ENCODE measurements around the gene BARX1. TPM values are rescaled to one million over a fixed set of nuclear protein-coding genes. Genes with fewer than 3 reads are reported as not detected.

Gene BARX1
- total and polyA plus RNA-seq, 9 of the 15 experiments (the other 6 are each of a cell fraction or from before 2014, with no cell fraction given) = 0.11 to 0.14 TPM; not detected in 7

DNA sequence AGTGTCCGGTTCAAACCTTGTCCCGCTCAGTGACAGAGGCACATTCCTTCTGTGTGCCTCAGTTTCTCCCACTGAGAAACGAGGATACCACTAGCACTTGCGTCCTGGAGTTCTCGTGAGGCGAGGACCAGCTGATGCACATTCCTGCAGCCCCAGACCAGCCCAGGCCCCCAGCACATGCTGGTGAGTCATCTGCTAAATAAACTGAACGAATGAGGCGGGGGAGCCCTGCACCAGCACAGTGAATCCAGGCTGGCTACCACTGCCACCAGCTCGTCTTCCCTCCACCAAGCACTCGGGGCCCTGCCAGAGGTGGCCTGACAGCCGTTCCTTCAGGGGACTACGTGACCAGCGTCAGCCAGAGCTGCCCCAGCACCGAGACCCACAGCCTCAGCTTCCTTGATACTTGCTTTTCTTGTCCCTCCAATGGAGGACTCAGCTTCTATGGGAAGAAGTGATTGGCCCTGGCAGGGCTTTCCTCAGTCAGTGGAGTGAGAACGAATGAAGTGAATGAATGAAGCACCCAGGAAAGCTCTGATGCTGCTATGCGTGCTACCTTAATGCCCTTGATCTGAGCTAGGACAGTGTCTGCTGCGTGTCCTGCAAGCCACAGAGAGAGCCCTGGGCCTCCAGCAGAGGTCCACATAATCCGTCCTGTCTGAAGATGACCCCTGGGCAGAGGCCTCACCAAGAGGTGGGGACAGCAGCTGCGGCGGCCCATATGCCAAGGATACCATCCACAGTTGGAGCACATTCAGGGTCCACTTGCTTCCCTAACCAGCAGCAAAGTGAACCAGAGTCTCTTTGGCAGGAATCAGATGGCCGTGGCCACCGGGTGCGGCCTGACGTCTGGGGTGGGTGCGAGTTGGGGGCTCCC is 13.5 kb upstream of the BARX1 start:
- Histone ChIP-seq H3K4me1 (replicated peaks in 1 of 2; ENCODE audit: control insufficient read depth in 2 of 2, insufficient read depth in 2 of 2, low read length in 2 of 2) (peaks cover 0 to 3% of the 10 kb centered on the region in 2 experiments; a peak in 2 of 5 replicates), H3K27ac (ENCODE audit: extremely low read depth, low read depth, low read length) (no peak overlapping the region), H3K4me3 (no peak overlapping the region), H3K4me2 (ENCODE audit: insufficient read depth, low read length) (no peak overlapping the region), H3K36me3 (ENCODE audit: control insufficient read depth, insufficient read depth, low read length) (no peaks in the 10 kb centered on the region), H2AFZ (ENCODE audit: low read depth, low read length) (no peak overlapping the region), H3K9ac (ENCODE audit: insufficient read depth in 1 of 2, low read depth in 2 of 2, low read length in 2 of 2) (no peak overlapping the region), H3K9me1 (ENCODE audit: control insufficient read depth, insufficient read depth, low read length) (no peaks in the 10 kb centered on the region), H3K27me3 (ENCODE audit: control insufficient read depth in 2 of 2, insufficient read depth in 2 of 2, low read length in 2 of 2) (peaks cover 0 to 20% of the 10 kb centered on the region in 2 experiments; a peak in 2 of 5 replicates), H4K20me1 (replicated peaks; ENCODE audit: control insufficient read depth, insufficient read depth, low read length) (0 out of 2 replicates have a peak, but pooled peaks cover 5% of the 10 kb centered on the region), H3K9me3 (replicated peaks; ENCODE audit: control insufficient read depth, insufficient read depth, low read depth, low read length) (no peaks in the 10 kb centered on the region), H3K79me2 (ENCODE audit: control insufficient read depth, insufficient read depth, low read length) (no peaks in the 10 kb centered on the region)
- BruUV-seq (replicated peaks) = no TSS peak
- peak in 1 of 4 experiments; percentile 5 for DNase-seq (ENCODE audit: extremely low read depth in 1 of 4, low spot score in 3 of 4)
- in situ Hi-C loops (cut with MboI) (no loop called here), intact Hi-C loops (cut with micrococcal nuclease) (no loop called here)
- POLR2A ChIA-PET = no interaction called here
- ATAC-seq = no peak
- CTCF ChIA-PET (ENCODE audit: low intra/inter-chr PET ratio) = no interaction called here
- no peak for FAIRE-seq
- 17% methylated on average over 25 of the region's 25 CpGs for WGBS (ENCODE audit: insufficient coverage, low coverage, missing lambda C conversion rate)
- TF ChIP-seq TRIM24 (IDR thresholded peaks at IDR 0.05) (no peak), ZNF24 (IDR thresholded peaks at IDR 0.05) (peak; percentile 84), NR2C2 (CRISPR knock-in tag; IDR thresholded peaks at IDR 0.05) (no peak), NR2C2 (tag; IDR thresholded peaks at IDR 0.05) (no peak), RUNX1 (IDR thresholded peaks at IDR 0.05; ENCODE audit: low read depth) (no peak), JUND (IDR thresholded peaks at IDR 0.05; ENCODE audit: borderline replicate concordance, low read depth, low read length) (peak; percentile 80), JUND (tag; IDR thresholded peaks at IDR 0.05; ENCODE audit: borderline replicate concordance, low read depth, low read length) (peak; percentile 60; the same call in 1 of the 3 replicates), IFI16 (CRISPR knock-in tag; IDR thresholded peaks at IDR 0.05) (no peak), SRSF7 (optimal IDR thresholded peaks at IDR 0.05; ENCODE audit: low read depth, low read length) (no peak), NCOA1 (IDR thresholded peaks at IDR 0.05; ENCODE audit: low read depth) (no peak), ZNF384 (IDR thresholded peaks at IDR 0.05; ENCODE audit: low read depth, low read length) (no peak), ZNF586 (CRISPR knock-in tag; conservative IDR thresholded peaks at IDR 0.05) (no peak)
- TF ChIP-seq, protein P1, sequence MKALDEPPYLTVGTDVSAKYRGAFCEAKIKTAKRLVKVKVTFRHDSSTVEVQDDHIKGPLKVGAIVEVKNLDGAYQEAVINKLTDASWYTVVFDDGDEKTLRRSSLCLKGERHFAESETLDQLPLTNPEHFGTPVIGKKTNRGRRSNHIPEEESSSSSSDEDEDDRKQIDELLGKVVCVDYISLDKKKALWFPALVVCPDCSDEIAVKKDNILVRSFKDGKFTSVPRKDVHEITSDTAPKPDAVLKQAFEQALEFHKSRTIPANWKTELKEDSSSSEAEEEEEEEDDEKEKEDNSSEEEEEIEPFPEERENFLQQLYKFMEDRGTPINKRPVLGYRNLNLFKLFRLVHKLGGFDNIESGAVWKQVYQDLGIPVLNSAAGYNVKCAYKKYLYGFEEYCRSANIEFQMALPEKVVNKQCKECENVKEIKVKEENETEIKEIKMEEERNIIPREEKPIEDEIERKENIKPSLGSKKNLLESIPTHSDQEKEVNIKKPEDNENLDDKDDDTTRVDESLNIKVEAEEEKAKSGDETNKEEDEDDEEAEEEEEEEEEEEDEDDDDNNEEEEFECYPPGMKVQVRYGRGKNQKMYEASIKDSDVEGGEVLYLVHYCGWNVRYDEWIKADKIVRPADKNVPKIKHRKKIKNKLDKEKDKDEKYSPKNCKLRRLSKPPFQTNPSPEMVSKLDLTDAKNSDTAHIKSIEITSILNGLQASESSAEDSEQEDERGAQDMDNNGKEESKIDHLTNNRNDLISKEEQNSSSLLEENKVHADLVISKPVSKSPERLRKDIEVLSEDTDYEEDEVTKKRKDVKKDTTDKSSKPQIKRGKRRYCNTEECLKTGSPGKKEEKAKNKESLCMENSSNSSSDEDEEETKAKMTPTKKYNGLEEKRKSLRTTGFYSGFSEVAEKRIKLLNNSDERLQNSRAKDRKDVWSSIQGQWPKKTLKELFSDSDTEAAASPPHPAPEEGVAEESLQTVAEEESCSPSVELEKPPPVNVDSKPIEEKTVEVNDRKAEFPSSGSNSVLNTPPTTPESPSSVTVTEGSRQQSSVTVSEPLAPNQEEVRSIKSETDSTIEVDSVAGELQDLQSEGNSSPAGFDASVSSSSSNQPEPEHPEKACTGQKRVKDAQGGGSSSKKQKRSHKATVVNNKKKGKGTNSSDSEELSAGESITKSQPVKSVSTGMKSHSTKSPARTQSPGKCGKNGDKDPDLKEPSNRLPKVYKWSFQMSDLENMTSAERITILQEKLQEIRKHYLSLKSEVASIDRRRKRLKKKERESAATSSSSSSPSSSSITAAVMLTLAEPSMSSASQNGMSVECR (CRISPR knock-in tag; IDR thresholded peaks at IDR 0.05) = no peak
- TF ChIP-seq, protein P2, sequence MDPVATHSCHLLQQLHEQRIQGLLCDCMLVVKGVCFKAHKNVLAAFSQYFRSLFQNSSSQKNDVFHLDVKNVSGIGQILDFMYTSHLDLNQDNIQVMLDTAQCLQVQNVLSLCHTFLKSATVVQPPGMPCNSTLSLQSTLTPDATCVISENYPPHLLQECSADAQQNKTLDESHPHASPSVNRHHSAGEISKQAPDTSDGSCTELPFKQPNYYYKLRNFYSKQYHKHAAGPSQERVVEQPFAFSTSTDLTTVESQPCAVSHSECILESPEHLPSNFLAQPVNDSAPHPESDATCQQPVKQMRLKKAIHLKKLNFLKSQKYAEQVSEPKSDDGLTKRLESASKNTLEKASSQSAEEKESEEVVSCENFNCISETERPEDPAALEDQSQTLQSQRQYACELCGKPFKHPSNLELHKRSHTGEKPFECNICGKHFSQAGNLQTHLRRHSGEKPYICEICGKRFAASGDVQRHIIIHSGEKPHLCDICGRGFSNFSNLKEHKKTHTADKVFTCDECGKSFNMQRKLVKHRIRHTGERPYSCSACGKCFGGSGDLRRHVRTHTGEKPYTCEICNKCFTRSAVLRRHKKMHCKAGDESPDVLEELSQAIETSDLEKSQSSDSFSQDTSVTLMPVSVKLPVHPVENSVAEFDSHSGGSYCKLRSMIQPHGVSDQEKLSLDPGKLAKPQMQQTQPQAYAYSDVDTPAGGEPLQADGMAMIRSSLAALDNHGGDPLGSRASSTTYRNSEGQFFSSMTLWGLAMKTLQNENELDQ (CRISPR knock-in tag; IDR thresholded peaks at IDR 0.05; ENCODE audit: borderline replicate concordance) = no peak
- TF ChIP-seq, protein P3, sequence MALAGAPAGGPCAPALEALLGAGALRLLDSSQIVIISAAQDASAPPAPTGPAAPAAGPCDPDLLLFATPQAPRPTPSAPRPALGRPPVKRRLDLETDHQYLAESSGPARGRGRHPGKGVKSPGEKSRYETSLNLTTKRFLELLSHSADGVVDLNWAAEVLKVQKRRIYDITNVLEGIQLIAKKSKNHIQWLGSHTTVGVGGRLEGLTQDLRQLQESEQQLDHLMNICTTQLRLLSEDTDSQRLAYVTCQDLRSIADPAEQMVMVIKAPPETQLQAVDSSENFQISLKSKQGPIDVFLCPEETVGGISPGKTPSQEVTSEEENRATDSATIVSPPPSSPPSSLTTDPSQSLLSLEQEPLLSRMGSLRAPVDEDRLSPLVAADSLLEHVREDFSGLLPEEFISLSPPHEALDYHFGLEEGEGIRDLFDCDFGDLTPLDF (CRISPR knock-in tag; IDR thresholded peaks at IDR 0.05) = no peak
